AG10803 (cell line): ENCODE measurements around the gene DOCK9.

ENCODE experiments used
- DNase-seq: peaks from one replicate; pipeline ENCODE4 v3.0.0; 2010; ENCODE audit warnings: low read depth
- H3K4me3 ChIP-seq: 2 replicates; pipeline ENCODE4 v1.5.1; 2011; ENCODE audit warnings: mild to moderate bottlenecking, low read length, control low read depth
- TF ChIP-seq, protein P1 (sequence below): conservative IDR thresholded peaks from 2 replicates; pipeline ENCODE4 v1.5.1; 2011; ENCODE audit warnings: mild to moderate bottlenecking, low read length, control low read depth, inconsistent platforms

The DOCK9 gene

DNA sequence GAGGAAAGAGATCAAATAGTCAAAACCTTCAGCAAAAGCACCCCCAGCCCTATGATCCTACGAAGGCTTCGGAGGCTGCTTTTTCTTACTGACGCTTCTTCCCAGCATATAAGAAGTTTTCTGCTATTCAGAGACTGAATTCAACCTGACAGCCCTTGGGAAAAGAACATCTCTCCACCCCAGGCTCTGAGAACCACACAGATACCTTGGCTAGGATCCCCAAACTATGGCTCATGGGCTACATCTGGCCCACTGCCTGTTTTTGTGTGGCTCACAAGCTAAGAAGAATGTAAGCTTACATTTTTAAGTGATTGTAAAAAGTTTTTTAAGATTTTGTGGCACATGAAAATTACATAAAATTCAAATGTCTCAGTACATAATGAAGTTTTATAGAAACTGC is 228.4 kb downstream of the DOCK9 start:
- TF ChIP-seq, protein P1, sequence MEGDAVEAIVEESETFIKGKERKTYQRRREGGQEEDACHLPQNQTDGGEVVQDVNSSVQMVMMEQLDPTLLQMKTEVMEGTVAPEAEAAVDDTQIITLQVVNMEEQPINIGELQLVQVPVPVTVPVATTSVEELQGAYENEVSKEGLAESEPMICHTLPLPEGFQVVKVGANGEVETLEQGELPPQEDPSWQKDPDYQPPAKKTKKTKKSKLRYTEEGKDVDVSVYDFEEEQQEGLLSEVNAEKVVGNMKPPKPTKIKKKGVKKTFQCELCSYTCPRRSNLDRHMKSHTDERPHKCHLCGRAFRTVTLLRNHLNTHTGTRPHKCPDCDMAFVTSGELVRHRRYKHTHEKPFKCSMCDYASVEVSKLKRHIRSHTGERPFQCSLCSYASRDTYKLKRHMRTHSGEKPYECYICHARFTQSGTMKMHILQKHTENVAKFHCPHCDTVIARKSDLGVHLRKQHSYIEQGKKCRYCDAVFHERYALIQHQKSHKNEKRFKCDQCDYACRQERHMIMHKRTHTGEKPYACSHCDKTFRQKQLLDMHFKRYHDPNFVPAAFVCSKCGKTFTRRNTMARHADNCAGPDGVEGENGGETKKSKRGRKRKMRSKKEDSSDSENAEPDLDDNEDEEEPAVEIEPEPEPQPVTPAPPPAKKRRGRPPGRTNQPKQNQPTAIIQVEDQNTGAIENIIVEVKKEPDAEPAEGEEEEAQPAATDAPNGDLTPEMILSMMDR, result no peak
- no peak overlapping the region for H3K4me3 ChIP-seq
- peak; percentile 90 for DNase-seq

DNA sequence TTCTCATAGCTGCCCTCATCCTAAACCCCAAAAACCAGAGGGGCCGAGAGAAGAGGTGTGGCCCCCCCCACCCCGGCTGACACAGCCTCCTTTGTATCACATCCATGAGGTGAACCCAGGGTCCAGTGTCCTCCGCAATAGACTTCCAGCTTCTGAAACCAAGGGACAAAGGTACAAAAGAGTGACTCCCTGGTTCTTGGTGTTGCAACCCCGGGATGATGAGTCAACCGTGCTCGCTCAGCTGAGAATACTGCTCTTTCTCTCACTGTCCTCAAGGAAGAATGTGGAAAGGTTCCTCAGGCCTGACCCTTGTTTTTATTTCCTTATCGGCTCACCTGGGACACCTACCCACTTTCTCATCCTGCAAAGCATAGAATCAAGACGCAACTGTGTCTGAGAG is 230.9 kb downstream of the DOCK9 start:
- TF ChIP-seq, protein P1, result no peak
- peak; percentile 37 for DNase-seq

More for the DNA sequence above, 230.9 kb downstream of the DOCK9 start:
- H3K4me3 ChIP-seq, result no peak overlapping the region
